Measurements from ENCODE around the gene PTCD2. TPM values are rescaled to one million over a fixed set of nuclear protein-coding genes. Genes with fewer than 3 reads are reported as not detected.

Gene PTCD2
- total and polyA plus RNA-seq, 2 of the 8 experiments (the other 6 are each of a cell fraction or from before 2014, with no cell fraction given), result 7.3 to 15.4 TPM

DNA sequence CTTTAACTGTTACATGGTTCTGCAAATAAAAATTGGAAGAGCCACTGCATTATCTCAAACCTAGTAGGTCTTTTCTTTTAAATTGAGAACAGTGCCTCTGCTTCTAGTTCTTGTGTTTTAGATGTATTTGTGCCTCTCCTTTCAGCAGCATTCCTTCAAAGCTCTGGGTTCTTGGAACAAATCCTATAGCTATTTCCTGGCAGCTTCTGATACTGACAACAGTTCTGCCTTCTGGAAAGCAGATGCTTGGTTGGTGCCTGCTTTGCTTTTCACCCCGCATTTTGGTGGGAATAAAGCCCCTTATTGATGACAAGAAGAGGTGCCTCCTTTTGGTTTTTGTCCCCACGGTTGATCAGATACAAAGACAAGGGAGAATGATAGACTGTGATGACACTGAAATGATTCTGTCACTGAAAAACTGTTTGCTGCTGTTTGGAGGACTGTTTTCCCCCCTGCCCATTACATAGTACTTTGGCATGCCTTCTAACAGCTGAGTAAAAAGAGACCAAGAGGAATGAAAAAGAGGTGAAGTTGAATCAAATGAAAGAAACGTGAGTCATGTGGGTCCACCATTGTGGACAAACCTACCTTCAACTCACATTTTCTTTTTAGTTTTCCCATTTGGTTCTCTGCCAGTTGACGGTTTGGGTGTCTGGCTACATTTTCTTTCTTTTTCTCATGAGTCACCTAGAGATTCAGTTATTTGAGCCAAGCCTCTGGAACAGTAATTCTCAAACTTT lies 5.6 kb downstream of the PTCD2 start:
- ChIA-PET CTCF (ENCODE audit: partially characterized antibody) (no interaction called here), POLR2A (ENCODE audit: partially characterized antibody) (interaction anchor here (0.7 to 1.2 kb wide), 2 partner anchors 11 to 147 kb away, joined by 3 read pairs; no protein-coding TSS in a partner anchor)
- Histone ChIP-seq H4K8ac (ENCODE audit: extremely low read depth, insufficient read depth, low read length) (no peak overlapping the region), H2BK12ac (ENCODE audit: low read depth, low read length) (no peak overlapping the region), H3K56ac (replicated peaks; ENCODE audit: insufficient read length, low read depth, low read length) (no peak overlapping the region), H4K91ac (replicated peaks; ENCODE audit: insufficient read length, low read length) (no peak overlapping the region), H3K9me3 (ENCODE audit: insufficient read depth in 2 of 2, low read depth in 1 of 2, low read length in 1 of 2) (no peaks in the 10 kb centered on the region), H4K5ac (ENCODE audit: insufficient read length, low read depth, low read length) (no peak overlapping the region), H3K4ac (replicated peaks; ENCODE audit: insufficient read length, low read depth, low read length) (no peak overlapping the region), H3K27ac (ENCODE audit: low read depth, low read length) (no peak overlapping the region), H3K18ac (ENCODE audit: extremely low read depth, low read length) (no peak overlapping the region), H4K20me1 (replicated peaks in 1 of 2; ENCODE audit: control insufficient read depth in 1 of 2, insufficient read depth in 2 of 2, low read length in 2 of 2) (peaks cover 0 to 2% of the 10 kb centered on the region in 2 experiments), H2BK5ac (ENCODE audit: low read depth, low read length) (no peak overlapping the region), H3K23ac (ENCODE audit: insufficient read length) (no peak overlapping the region), H3K23me2 (ENCODE audit: low read depth, low read length) (no peaks in the 10 kb centered on the region), H2BK20ac (ENCODE audit: low read length) (no peak overlapping the region), H3K14ac (ENCODE audit: insufficient read length) (no peak overlapping the region), H3K4me3 (ENCODE audit: extremely low read depth in 1 of 4, insufficient read depth in 2 of 4, low read depth in 3 of 4, low read length in 4 of 4) (no peak overlapping the region), H3K79me1 (ENCODE audit: low read depth, low read length) (no peaks in the 10 kb centered on the region), H3K27me3 (replicated peaks in 1 of 4; ENCODE audit: control insufficient read depth in 3 of 4, extremely low read depth in 1 of 4, insufficient read depth in 3 of 4, low read length in 3 of 4) (no peaks in the 10 kb centered on the region), H3K79me2 (ENCODE audit: control insufficient read depth in 1 of 2, insufficient read depth in 2 of 2, low read length in 2 of 2) (peaks cover 0 to 4% of the 10 kb centered on the region in 2 experiments; a peak in 1 of 4 replicates), H3K4me1 (replicated peaks in 1 of 4; ENCODE audit: control insufficient read depth in 3 of 4, insufficient read depth in 4 of 4, low read length in 3 of 4) (no peaks in the 10 kb centered on the region; a peak in 3 of 7 replicates), H2BK15ac (ENCODE audit: low read length) (no peak overlapping the region), H3K36me3 (ENCODE audit: control insufficient read depth in 2 of 4, insufficient read depth in 4 of 4, low read length in 3 of 4) (peaks cover 2 to 20% (median 16%) of the 10 kb centered on the region in 4 experiments; a peak in 5 of 8 replicates), H2BK120ac (replicated peaks; ENCODE audit: low read depth, low read length) (no peak overlapping the region), H3K9ac (replicated peaks in 1 of 4; ENCODE audit: extremely low read depth in 1 of 4, low read depth in 3 of 4, low read length in 3 of 4) (no peak overlapping the region), H2AFZ (ENCODE audit: low read length) (no peak overlapping the region), H3K4me2 (ENCODE audit: insufficient read depth in 1 of 2, low read depth in 2 of 2, low read length in 2 of 2) (no peak overlapping the region), H2AK5ac (ENCODE audit: low read depth, low read length) (no peak overlapping the region)
- 92% methylated on average over 4 of the region's 4 CpGs; no CpG with 5 or more reads in 1 of the 2 experiments for WGBS, 2 experiments (ENCODE audit: extremely low coverage in 1 of 2, insufficient coverage in 1 of 2, insufficient read length in 1 of 2, insufficient replicate concordance in 2 of 2, low coverage in 1 of 2, low lambda C conversion rate in 2 of 2, missing lambda C conversion rate in 1 of 2)
- FAIRE-seq (no peak), DNase-seq (ENCODE audit: low read depth in 1 of 2, low spot score in 2 of 2) (no peak)
- no peak for TF ChIP-seq KDM5A (IDR thresholded peaks at IDR 0.05; ENCODE audit: low read length)
- no peak for TF ChIP-seq SP2 (IDR thresholded peaks at IDR 0.05; ENCODE audit: low read length)
- TF ChIP-seq SIRT6 (IDR thresholded peaks at IDR 0.05; ENCODE audit: low read length), result no peak
- no peak for TF ChIP-seq ZNF274 (IDR thresholded peaks at IDR 0.05; ENCODE audit: borderline replicate concordance, extremely low read depth, low read length)

All from H1 (cell line).